Loucy (cell line): ENCODE measurements around the gene PRLR.

Experiments used
- H2AFZ ChIP-seq: fragments of 200-600 bp; sonication (generic); 2 replicates; pipeline ENCODE4 v1.6.0; 2016; ENCODE audit warnings: antibody characterized with exemption, mild to moderate bottlenecking, low read length, moderate library complexity
- H3F3A ChIP-seq: fragments of 200-600 bp; 2 replicates; pipeline ENCODE4 v1.6.0; 2016; ENCODE audit warnings: antibody characterized with exemption, low read depth, mild to moderate bottlenecking
- H3K27me3 ChIP-seq: fragments of 200-600 bp; sonication (generic); 2 replicates; pipeline ENCODE4 v1.6.1; 2014; ENCODE audit warnings: low read length, mild to moderate bottlenecking; ENCODE audit not compliant: insufficient read depth, poor library complexity, severe bottlenecking
- H3K36me3 ChIP-seq: fragments of 200-600 bp; sonication (generic); 2 replicates; pipeline ENCODE4 v1.6.1; 2016; ENCODE audit warnings: low read length; ENCODE audit not compliant: insufficient read depth
- H3K4me1 ChIP-seq: fragments of 200-600 bp; sonication (generic); 2 replicates; pipeline ENCODE4 v1.5.1; 2014; ENCODE audit warnings: low read length, mild to moderate bottlenecking; ENCODE audit not compliant: insufficient read depth, poor library complexity, severe bottlenecking
- H3K4me2 ChIP-seq: fragments of 200-600 bp; sonication (generic); 2 replicates; pipeline ENCODE4 v1.6.0; 2014; ENCODE audit warnings: antibody characterized with exemption, low read length, low read depth, mild to moderate bottlenecking; ENCODE audit not compliant: poor library complexity, severe bottlenecking
- H3K4me3 ChIP-seq: fragments of 200-600 bp; sonication (generic); 2 replicates; pipeline ENCODE4 v1.5.1; 2014; ENCODE audit warnings: low read length, mild to moderate bottlenecking, mixed read lengths; ENCODE audit not compliant: poor library complexity, severe bottlenecking
- H3K79me2 ChIP-seq: fragments of 200-600 bp; sonication (generic); 2 replicates; pipeline ENCODE4 v1.6.1; 2014; ENCODE audit warnings: low read length; ENCODE audit not compliant: insufficient read depth
- H3K9ac ChIP-seq: fragments of 200-600 bp; sonication (generic); 2 replicates; pipeline ENCODE4 v1.6.0; 2014; ENCODE audit warnings: mild to moderate bottlenecking, low read depth, low read length, moderate library complexity; ENCODE audit not compliant: poor library complexity, severe bottlenecking
- H3K9me2 ChIP-seq: fragments of 200-600 bp; sonication (generic); replicated peaks from 2 replicates; pipeline ENCODE4 v1.6.1; 2016; ENCODE audit warnings: low read depth, low read length, mixed read lengths
- H3K9me3 ChIP-seq: fragments of 200-600 bp; sonication (generic); 2 replicates; pipeline ENCODE4 v1.6.1; 2014; ENCODE audit warnings: mild to moderate bottlenecking, antibody characterized with exemption, low read length, low read depth; ENCODE audit not compliant: insufficient read depth
- H4K20me1 ChIP-seq: fragments of 200-600 bp; sonication (generic); 2 replicates; pipeline ENCODE4 v1.6.0; 2014; ENCODE audit warnings: antibody characterized with exemption, low read length, mild to moderate bottlenecking; ENCODE audit not compliant: insufficient read depth, poor library complexity, severe bottlenecking
- CTCF ChIP-seq: fragments of 200-600 bp; sonication (generic); conservative IDR thresholded peaks from 2 replicates; pipeline ENCODE4 v1.5.1; 2014; ENCODE audit warnings: mild to moderate bottlenecking, antibody characterized with exemption, low read length
- EZH2phosphoT487 ChIP-seq: fragments of 200-600 bp; IDR thresholded peaks from 2 replicates; pipeline ENCODE4 v1.6.1; 2018; ENCODE audit warnings: antibody characterized with exemption, mild to moderate bottlenecking, moderate library complexity, borderline replicate concordance

The PRLR gene

GRCh38 chr5:35042781-35043180, 187.5 kb downstream of the PRLR start:
- no peaks in the 10 kb centered on the region for H3K9me3 ChIP-seq
- no peaks in the 10 kb centered on the region for H4K20me1 ChIP-seq
- no peaks in the 10 kb centered on the region for H3K36me3 ChIP-seq
- H3K4me3 ChIP-seq: no peak overlapping the region
- TF ChIP-seq CTCF (no peak), EZH2phosphoT487 (no peak)
- no peaks in the 10 kb centered on the region for H3K9me2 ChIP-seq
- H3F3A ChIP-seq: no peaks in the 10 kb centered on the region
- H3K4me2 ChIP-seq: no peak overlapping the region
- H3K27me3 ChIP-seq: peaks cover 11% of the 10 kb centered on the region
- no peak overlapping the region for H3K9ac ChIP-seq
- no peaks in the 10 kb centered on the region for H3K79me2 ChIP-seq
- no peaks in the 10 kb centered on the region for H3K4me1 ChIP-seq
- no peak overlapping the region for H2AFZ ChIP-seq

- no peak overlapping the region for H3K4me2 ChIP-seq
- no peak overlapping the region for H3K9ac ChIP-seq
- H3K27me3 ChIP-seq: peaks cover 17% of the 10 kb centered on the region
- no peak overlapping the region for H3K4me3 ChIP-seq
- no peaks in the 10 kb centered on the region for H4K20me1 ChIP-seq
- no peaks in the 10 kb centered on the region for H3K9me3 ChIP-seq
- H3K4me1 ChIP-seq: no peaks in the 10 kb centered on the region
- H3K79me2 ChIP-seq: no peaks in the 10 kb centered on the region
- TF ChIP-seq CTCF (no peak), EZH2phosphoT487 (no peak)
- H3K9me2 ChIP-seq: no peaks in the 10 kb centered on the region
- no peak overlapping the region for H2AFZ ChIP-seq
- H3F3A ChIP-seq: no peaks in the 10 kb centered on the region
- H3K36me3 ChIP-seq: no peaks in the 10 kb centered on the region
Measured at GRCh38 chr5:35041261-35041660, 189.0 kb downstream of the PRLR start.

- peaks cover 17% of the 10 kb centered on the region for H3K27me3 ChIP-seq
- no peaks in the 10 kb centered on the region for H3K9me2 ChIP-seq
- H3F3A ChIP-seq: no peaks in the 10 kb centered on the region
- no peaks in the 10 kb centered on the region for H3K9me3 ChIP-seq
- H3K4me1 ChIP-seq: no peaks in the 10 kb centered on the region
- H4K20me1 ChIP-seq: no peaks in the 10 kb centered on the region
- no peaks in the 10 kb centered on the region for H3K36me3 ChIP-seq
- H2AFZ ChIP-seq: no peak overlapping the region
- H3K4me3 ChIP-seq: no peak overlapping the region
- H3K79me2 ChIP-seq: no peaks in the 10 kb centered on the region
- H3K4me2 ChIP-seq: no peak overlapping the region
- no peak overlapping the region for H3K9ac ChIP-seq
- TF ChIP-seq EZH2phosphoT487 (no peak), CTCF (no peak)
Measured at GRCh38 chr5:35038891-35039290, 191.4 kb downstream of the PRLR start.
